Ishikawa (cell line): ENCODE results near the gene NTNG1.

Experiments used
- CEBPB ChIP-seq: IDR thresholded peaks from 2 replicates; pipeline ENCODE4 v1.6.1; 2012
- CREB1 ChIP-seq: IDR thresholded peaks from 2 replicates; pipeline ENCODE4 v1.6.1; 2012; ENCODE audit warnings: low read depth
- EGR1 ChIP-seq: IDR thresholded peaks from 2 replicates; pipeline ENCODE4 v1.6.1; 2012
- EP300 ChIP-seq: IDR thresholded peaks from 2 replicates; pipeline ENCODE4 v1.6.1; 2012; ENCODE audit warnings: borderline replicate concordance
- FOXM1 ChIP-seq: IDR thresholded peaks from 2 replicates; pipeline ENCODE4 v1.6.1; 2012; ENCODE audit warnings: low read depth, borderline replicate concordance
- MAX ChIP-seq: IDR thresholded peaks from 2 replicates; pipeline ENCODE4 v1.6.1; 2012
- NFIC ChIP-seq: IDR thresholded peaks from 2 replicates; pipeline ENCODE4 v1.6.1; 2012
- RAD21 ChIP-seq: IDR thresholded peaks from 2 replicates; pipeline ENCODE4 v1.6.1; 2012; ENCODE audit warnings: low read depth
- REST ChIP-seq: IDR thresholded peaks from 2 replicates; pipeline ENCODE4 v1.6.1; 2012; ENCODE audit warnings: low read depth, mild to moderate bottlenecking
- TAF1 ChIP-seq: IDR thresholded peaks from 2 replicates; pipeline ENCODE4 v1.6.1; 2012; ENCODE audit warnings: low read depth, mild to moderate bottlenecking
- TCF12 ChIP-seq: IDR thresholded peaks from 2 replicates; pipeline ENCODE4 v1.6.1; 2012; ENCODE audit warnings: low read depth
- TEAD4 ChIP-seq: IDR thresholded peaks from 2 replicates; pipeline ENCODE4 v1.6.1; 2012
- USF1 ChIP-seq: IDR thresholded peaks from 2 replicates; pipeline ENCODE4 v1.6.1; 2012
- YY1 ChIP-seq: IDR thresholded peaks from 2 replicates; pipeline ENCODE4 v1.6.1; 2012; ENCODE audit warnings: low read depth
- ZBTB7A ChIP-seq: IDR thresholded peaks from 2 replicates; pipeline ENCODE4 v1.6.1; 2012; ENCODE audit warnings: low read depth

Gene NTNG1

GRCh38 chr1:107228704-107229371 is 88.0 kb downstream of the NTNG1 start:
- TF ChIP-seq CEBPB: no peak
- TF ChIP-seq EGR1: no peak
- no peak for TF ChIP-seq TAF1
- TF ChIP-seq USF1: no peak
- TF ChIP-seq CREB1: no peak
- no peak for TF ChIP-seq TEAD4
- no peak for TF ChIP-seq TCF12
- TF ChIP-seq YY1: no peak
- no peak for TF ChIP-seq NFIC
- no peak for TF ChIP-seq REST
- no peak for TF ChIP-seq RAD21
- TF ChIP-seq EP300: no peak
- no peak for TF ChIP-seq FOXM1
- TF ChIP-seq MAX: no peak
- no peak for TF ChIP-seq ZBTB7A

- TF ChIP-seq FOXM1 (no peak), CEBPB (no peak), ZBTB7A (no peak), USF1 (no peak)
Observed at GRCh38 chr1:107229711-107230110, 88.9 kb downstream of the NTNG1 start.

- TF ChIP-seq TEAD4 (no peak), EP300 (no peak), TAF1 (no peak), REST (no peak), EGR1 (no peak), CREB1 (no peak), YY1 (no peak)
Observed at GRCh38 chr1:107230121-107230520, 89.3 kb downstream of the NTNG1 start.

- no peak for TF ChIP-seq ZBTB7A
- TF ChIP-seq TEAD4: no peak
- no peak for TF ChIP-seq CREB1
- no peak for TF ChIP-seq EGR1
- no peak for TF ChIP-seq RAD21
- TF ChIP-seq NFIC: no peak
- TF ChIP-seq TAF1: no peak
- no peak for TF ChIP-seq MAX
- TF ChIP-seq EP300: no peak
- no peak for TF ChIP-seq USF1
- no peak for TF ChIP-seq REST
Observed at GRCh38 chr1:107231291-107231690, 90.5 kb downstream of the NTNG1 start.

- TF ChIP-seq TEAD4 (no peak), USF1 (no peak), EP300 (no peak), ZBTB7A (no peak), CREB1 (no peak), CEBPB (no peak), FOXM1 (no peak), NFIC (no peak), TAF1 (no peak), MAX (no peak), YY1 (no peak), TCF12 (no peak), EGR1 (no peak), REST (no peak), RAD21 (no peak)
Observed at GRCh38 chr1:107232426-107232825, 91.6 kb downstream of the NTNG1 start.
